GM03348 (cell line): ENCODE measurements around the gene CDS2.

ENCODE experiments used
- DNase-seq: peaks from one replicate; pipeline ENCODE4 v3.0.0; 2012; ENCODE audit warnings: low spot score

Gene CDS2

GRCh38 chr20:5181958-5182357, 55.1 kb downstream of the CDS2 start:
- peak; percentile 34 for DNase-seq

GRCh38 chr20:5182615-5183254, 55.9 kb downstream of the CDS2 start:
- no peak for DNase-seq

GRCh38 chr20:5183731-5184474, 57.1 kb downstream of the CDS2 start:
- DNase-seq, result no peak

- DNase-seq, result no peak
These were observed 57.9 kb downstream of the CDS2 start for GRCh38 chr20:5184684-5185083.

- no peak for DNase-seq
These were observed 60.3 kb downstream of the CDS2 start for GRCh38 chr20:5187122-5187521.

- DNase-seq, result no peak
These were observed 61.9 kb downstream of the CDS2 start for GRCh38 chr20:5188736-5189135.

GRCh38 chr20:5189917-5190316, 63.1 kb downstream of the CDS2 start:
- no peak for DNase-seq

- DNase-seq, result no peak
These were observed 63.6 kb downstream of the CDS2 start for GRCh38 chr20:5190444-5190843.

DNA sequence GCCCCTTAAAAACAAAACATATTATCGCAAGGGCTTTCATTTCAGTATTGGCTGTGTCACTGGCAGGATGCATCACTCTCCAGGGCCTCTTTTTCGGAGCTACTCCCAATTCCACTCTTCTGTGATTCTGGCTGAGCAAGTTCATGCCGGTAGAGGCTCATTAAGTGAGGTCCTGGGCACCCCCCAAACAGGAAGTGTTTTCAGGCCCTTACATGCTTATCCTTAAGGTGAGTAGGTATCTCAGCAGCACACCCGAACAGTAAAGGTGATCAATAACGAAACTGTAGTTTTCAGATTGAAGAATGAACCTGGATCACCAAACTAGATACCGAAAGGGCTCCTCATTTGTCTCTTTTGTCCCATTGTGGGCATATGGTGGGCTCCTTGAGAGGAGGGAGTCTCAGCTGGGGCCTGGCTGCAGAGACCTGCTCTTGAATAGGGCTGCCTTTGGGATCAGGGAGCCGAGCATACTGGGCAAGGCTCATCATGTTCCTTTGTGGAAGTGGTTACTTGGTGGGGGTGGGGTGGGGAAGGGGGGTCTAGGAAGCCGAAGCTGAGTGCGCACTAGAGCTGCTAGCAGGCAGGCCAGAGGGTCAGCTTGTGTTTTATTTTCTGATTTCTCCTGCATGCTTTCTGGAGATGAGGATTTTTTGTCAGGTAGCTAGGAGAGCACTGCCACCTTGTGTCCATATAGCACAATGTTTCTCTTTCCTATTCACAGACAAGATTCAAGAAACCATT, 65.2 kb downstream of the CDS2 start:
- DNase-seq, result peak; percentile 85

DNA sequence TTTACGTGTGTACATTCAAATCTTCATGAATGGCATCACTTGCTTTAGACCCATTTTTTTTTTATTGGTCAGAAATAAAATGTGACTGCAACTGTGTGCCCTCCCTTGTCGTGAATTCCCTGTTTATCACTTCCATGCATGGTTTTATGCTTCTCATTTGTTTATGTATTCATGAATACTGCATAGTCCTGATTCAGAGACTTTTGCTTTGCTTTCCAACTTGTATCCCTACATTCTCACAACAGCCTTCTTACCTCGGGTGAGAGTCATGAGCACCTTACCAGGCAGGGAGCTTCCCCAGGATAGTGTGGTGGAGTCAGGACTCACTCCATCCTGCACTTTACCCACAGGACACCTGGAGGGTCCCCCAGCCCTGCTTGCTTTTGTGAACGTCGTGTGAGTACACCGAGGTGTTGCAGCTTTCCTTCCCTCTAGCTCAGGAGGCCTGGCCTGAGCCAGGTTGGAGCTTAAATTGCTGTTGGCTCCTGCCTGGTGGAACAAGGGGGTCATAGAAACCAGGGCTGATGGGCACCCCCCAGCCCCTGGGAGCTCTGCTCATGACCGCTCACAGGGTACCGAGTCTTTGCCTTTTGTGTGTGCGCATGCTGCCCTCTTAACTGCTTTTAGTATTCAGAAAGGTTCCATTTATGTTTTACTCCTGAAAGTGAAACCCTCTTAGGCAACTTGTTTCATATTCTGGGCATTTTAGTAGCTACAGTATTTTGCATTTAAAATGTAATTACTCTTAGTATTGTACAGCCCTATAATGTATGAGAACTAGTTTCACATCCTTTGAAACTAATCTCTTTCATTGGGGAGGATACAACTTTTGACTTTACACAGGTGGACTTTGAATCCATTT, 66.0 kb downstream of the CDS2 start:
- DNase-seq, result no peak

- peak; percentile 34 for DNase-seq
These were observed 68.8 kb downstream of the CDS2 start for GRCh38 chr20:5195655-5196054.

GRCh38 chr20:5196149-5196548, 69.3 kb downstream of the CDS2 start:
- no peak for DNase-seq

- DNase-seq, result no peak
These were observed 70.5 kb downstream of the CDS2 start for GRCh38 chr20:5197270-5197827.

GRCh38 chr20:5197847-5198650, 71.2 kb downstream of the CDS2 start:
- no peak for DNase-seq

GRCh38 chr20:5198651-5198924, 71.8 kb downstream of the CDS2 start:
- DNase-seq, result no peak

- no peak for DNase-seq
These were observed 76.6 kb downstream of the CDS2 start for GRCh38 chr20:5203380-5203779.

DNA sequence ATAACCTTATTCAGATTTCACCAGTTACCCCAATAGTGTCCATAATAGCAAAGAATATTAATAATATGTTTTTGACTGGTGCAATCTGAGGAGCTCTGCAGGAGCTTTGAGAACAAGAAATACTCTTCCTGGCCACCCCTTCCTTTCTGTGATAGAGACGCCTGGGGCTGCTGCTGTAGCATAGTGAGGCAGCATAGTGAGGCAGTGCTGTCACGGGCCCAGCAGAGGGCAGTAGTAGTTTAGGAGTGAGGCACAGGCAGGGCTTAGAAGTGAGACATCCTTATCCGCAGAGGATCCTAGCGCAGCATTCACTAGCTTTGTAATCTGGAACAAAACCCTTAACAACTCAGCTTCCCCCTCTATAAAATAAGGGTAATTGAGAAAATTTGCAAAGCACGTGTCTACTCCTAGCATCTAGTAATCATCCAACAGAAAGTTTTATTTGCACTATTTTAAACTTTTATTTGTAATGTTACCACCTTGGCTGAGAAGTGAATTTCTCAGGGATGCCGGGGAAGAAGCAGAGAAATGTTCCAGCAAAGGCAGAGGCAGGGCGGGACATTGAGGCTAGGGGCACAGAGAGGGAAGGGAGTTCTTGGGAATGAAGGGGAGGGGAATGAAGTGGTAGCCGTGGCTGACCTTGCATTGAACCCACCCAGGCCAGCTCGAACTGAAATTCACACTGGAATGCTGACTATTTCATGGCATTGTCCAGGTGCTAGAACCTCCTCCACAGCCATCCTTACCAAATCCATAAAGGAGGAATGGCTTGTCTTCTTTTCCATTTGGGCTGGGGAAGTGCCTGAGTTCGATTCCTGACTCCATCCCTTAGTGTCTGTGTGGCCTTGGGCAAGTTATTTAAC, 78.8 kb downstream of the CDS2 start:
- DNase-seq, result peak; percentile 90

DNA sequence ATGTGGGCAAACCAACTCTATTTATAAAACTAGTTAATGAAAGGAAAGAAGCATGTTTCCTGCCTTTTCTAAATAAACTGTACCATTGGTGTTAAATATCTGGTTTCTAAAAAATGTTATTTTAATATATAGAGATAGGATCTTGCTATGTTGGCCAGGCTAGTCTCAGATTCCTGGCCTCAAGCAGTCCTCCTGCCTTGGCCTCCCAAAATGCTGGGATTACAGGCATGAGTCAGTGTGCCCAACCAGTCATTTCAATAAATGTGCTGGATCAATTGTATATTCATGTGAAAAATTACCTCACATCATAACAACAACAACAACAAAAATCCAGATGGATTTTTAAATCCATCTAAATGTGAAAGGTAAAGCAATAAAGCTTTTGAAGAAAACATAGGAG, 80.3 kb downstream of the CDS2 start:
- no peak for DNase-seq

GRCh38 chr20:5211803-5212714, 85.3 kb downstream of the CDS2 start:
- DNase-seq, result no peak
